Measurements from ENCODE around the gene SRPK3. TPM values are rescaled to one million over a fixed set of nuclear protein-coding genes. Genes with fewer than 3 reads are reported as not detected.

The SRPK3 gene
- total RNA-seq, 1 donor from 2014 or later, result not detected

GRCh38 chrX:153779891-153780677 lies 757 bp upstream of the SRPK3 start:
- no peak overlapping the region for H3K4me3 Mint-ChIP-seq
- TF ChIP-seq CTCF (conservative IDR thresholded peaks at IDR 0.05), result no peak
- H3K36me3 Mint-ChIP-seq, result no peaks in the 10 kb centered on the region
- no peaks in the 10 kb centered on the region for H3K27me3 Mint-ChIP-seq
- no peak for DNase-seq (ENCODE audit: extremely low spot score, unreplicated experiment)
- no peaks in the 10 kb centered on the region for H3K4me1 Mint-ChIP-seq (ENCODE audit: unreplicated experiment)
- H3K27ac Mint-ChIP-seq, result no peak overlapping the region
- no peaks in the 10 kb centered on the region for H3K9me3 Mint-ChIP-seq

GRCh38 chrX:153781428-153782047 lies 697 bp downstream of the SRPK3 start:
- H3K36me3 Mint-ChIP-seq, result no peaks in the 10 kb centered on the region

GRCh38 chrX:153782313-153782712 lies 1.5 kb downstream of the SRPK3 start:
- no peak for DNase-seq (ENCODE audit: extremely low spot score, unreplicated experiment)
- Mint-ChIP-seq H3K27ac (no peak overlapping the region), H3K4me3 (no peak overlapping the region), H3K4me1 (ENCODE audit: unreplicated experiment) (no peaks in the 10 kb centered on the region), H3K9me3 (no peaks in the 10 kb centered on the region), H3K27me3 (no peaks in the 10 kb centered on the region), H3K36me3 (no peaks in the 10 kb centered on the region)
- no peak for TF ChIP-seq CTCF (conservative IDR thresholded peaks at IDR 0.05)

More at GRCh38 chrX:153781428-153782047, 697 bp downstream of the SRPK3 start:
- no peak overlapping the region for H3K4me3 Mint-ChIP-seq
- H3K27ac Mint-ChIP-seq, result no peak overlapping the region
- no peaks in the 10 kb centered on the region for H3K4me1 Mint-ChIP-seq (ENCODE audit: unreplicated experiment)
- no peak for DNase-seq (ENCODE audit: extremely low spot score, unreplicated experiment)
- H3K27me3 Mint-ChIP-seq, result no peaks in the 10 kb centered on the region
- no peak for TF ChIP-seq CTCF (conservative IDR thresholded peaks at IDR 0.05)
- H3K9me3 Mint-ChIP-seq, result no peaks in the 10 kb centered on the region

GRCh38 chrX:153782871-153783270 lies 2.0 kb downstream of the SRPK3 start:
- no peak for TF ChIP-seq CTCF (conservative IDR thresholded peaks at IDR 0.05)
- no peak overlapping the region for H3K27ac Mint-ChIP-seq
- no peaks in the 10 kb centered on the region for H3K27me3 Mint-ChIP-seq
- DNase-seq (ENCODE audit: extremely low spot score, unreplicated experiment), result no peak
- no peaks in the 10 kb centered on the region for H3K36me3 Mint-ChIP-seq
- H3K4me3 Mint-ChIP-seq, result no peak overlapping the region
- H3K4me1 Mint-ChIP-seq (ENCODE audit: unreplicated experiment), result no peaks in the 10 kb centered on the region
- no peaks in the 10 kb centered on the region for H3K9me3 Mint-ChIP-seq

- Mint-ChIP-seq H3K4me3 (no peak overlapping the region), H3K27me3 (no peaks in the 10 kb centered on the region), H3K4me1 (ENCODE audit: unreplicated experiment) (no peaks in the 10 kb centered on the region), H3K9me3 (no peaks in the 10 kb centered on the region), H3K27ac (no peak overlapping the region), H3K36me3 (no peaks in the 10 kb centered on the region)
- DNase-seq (ENCODE audit: extremely low spot score, unreplicated experiment), result no peak
- TF ChIP-seq CTCF (conservative IDR thresholded peaks at IDR 0.05), result no peak
Measured at GRCh38 chrX:153783378-153784013, 2.7 kb downstream of the SRPK3 start.
